Measurements from ENCODE around the gene ORC3. TPM values are rescaled to one million over a fixed set of nuclear protein-coding genes. Genes with fewer than 3 reads are reported as not detected.
"Not testable (repeated sequence)": the region's sequence is repeated elsewhere in the genome, so short reads cannot be mapped to it uniquely, and the experiment has no call there.

Gene ORC3
- total RNA-seq, 1 donor from 2014 or later: 33.6 TPM

DNA sequence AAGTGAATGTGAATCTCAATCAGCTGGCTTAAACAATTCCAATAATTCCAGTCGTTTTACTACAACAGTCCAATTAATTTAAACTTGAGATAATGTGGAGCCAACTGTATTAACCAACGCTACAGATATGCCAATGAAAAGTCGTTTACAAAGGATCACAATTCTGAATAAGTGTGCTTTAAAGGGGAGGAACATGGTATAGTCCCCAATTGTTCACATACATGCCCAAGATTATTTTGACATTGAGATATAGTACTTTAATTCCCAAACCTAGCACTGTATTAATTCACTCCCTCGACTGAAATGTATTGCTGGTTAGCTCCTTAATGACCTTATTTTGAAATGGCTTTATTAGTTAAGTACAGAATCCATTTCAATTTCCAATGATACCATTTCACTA lies 109.6 kb downstream of the ORC3 start:
- TF ChIP-seq, protein P1, sequence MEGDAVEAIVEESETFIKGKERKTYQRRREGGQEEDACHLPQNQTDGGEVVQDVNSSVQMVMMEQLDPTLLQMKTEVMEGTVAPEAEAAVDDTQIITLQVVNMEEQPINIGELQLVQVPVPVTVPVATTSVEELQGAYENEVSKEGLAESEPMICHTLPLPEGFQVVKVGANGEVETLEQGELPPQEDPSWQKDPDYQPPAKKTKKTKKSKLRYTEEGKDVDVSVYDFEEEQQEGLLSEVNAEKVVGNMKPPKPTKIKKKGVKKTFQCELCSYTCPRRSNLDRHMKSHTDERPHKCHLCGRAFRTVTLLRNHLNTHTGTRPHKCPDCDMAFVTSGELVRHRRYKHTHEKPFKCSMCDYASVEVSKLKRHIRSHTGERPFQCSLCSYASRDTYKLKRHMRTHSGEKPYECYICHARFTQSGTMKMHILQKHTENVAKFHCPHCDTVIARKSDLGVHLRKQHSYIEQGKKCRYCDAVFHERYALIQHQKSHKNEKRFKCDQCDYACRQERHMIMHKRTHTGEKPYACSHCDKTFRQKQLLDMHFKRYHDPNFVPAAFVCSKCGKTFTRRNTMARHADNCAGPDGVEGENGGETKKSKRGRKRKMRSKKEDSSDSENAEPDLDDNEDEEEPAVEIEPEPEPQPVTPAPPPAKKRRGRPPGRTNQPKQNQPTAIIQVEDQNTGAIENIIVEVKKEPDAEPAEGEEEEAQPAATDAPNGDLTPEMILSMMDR (conservative IDR thresholded peaks at IDR 0.05): no peak
- H3K36me3 Mint-ChIP-seq: peaks cover 15% of the 10 kb centered on the region
- peaks cover 33% of the 10 kb centered on the region for H3K4me1 Mint-ChIP-seq (ENCODE audit: unreplicated experiment)
- no peaks in the 10 kb centered on the region for H3K27me3 Mint-ChIP-seq
- H3K4me3 Mint-ChIP-seq: peak overlapping the region; percentile 94
- peak overlapping the region; percentile 95 for H3K27ac Mint-ChIP-seq
- H3K9me3 Mint-ChIP-seq: no peaks in the 10 kb centered on the region
- no peak for DNase-seq (ENCODE audit: extremely low spot score, unreplicated experiment)

DNA sequence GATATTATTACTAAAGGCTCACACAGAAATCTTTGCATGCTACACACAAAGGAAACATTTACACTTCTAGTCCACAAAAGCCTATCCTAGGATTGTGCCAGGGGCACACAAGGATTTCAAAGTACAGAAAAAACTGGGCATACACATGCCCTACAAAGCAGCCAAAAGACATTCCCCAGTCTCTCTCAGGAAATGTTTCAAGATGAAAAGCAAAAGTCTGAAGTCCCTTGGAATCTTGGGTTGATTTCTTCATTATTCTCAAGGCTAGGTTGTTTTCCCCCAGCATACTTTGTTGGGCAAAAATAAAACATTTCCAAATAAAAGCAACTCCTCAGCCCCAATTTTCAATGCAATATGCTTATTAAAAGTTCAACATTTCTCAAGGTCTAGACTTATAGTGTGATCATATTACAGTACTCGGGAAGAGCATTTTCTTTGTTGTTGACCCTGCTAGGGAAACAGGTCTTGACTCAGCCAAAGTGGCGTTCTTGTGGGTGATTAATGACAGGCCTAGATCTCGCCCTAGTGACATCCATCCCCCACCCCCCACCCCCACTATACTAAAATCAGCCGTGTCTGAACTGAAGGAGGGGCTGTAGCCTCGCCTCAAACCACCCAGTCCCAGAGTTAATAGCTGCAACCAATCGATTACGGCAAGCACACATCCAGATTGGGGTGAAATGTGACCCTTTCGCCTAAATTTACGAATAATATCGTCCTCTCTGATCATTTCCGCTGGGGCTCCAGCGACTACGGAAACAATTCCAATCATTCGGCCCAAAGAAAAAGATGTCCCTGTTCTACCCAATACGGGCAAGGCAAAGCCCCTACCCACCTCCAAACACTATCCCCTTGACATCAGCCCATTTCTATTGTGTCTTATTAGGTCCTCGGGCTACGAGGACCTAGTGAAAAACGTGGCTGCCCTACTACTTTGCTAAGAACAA lies 110.7 kb downstream of the ORC3 start:
- DNase-seq (ENCODE audit: extremely low spot score, unreplicated experiment): no peak
- Mint-ChIP-seq H3K4me3 (peak overlapping the region; percentile 94), H3K27me3 (no peaks in the 10 kb centered on the region), H3K27ac (peak overlapping the region; percentile 95), H3K9me3 (no peaks in the 10 kb centered on the region), H3K4me1 (ENCODE audit: unreplicated experiment) (peaks cover 29% of the 10 kb centered on the region), H3K36me3 (peaks cover 15% of the 10 kb centered on the region)
- TF ChIP-seq, protein P1 (conservative IDR thresholded peaks at IDR 0.05): no peak

DNA sequence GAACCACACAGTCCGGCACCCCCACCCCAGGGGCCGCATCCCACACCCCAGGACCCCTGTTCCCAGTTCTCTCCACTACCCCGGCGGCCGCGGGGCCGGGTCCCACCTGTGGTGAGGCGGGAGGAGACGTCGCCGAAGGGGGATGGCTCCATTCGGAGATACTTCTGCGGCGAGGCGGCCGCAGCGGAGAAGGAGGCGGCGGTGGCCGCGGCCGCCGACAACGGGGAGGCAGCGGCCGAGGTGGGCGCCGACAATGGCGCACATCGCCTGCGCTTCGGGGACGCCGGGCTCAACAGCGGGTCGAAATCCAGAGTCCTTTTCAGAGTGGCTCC lies 111.4 kb downstream of the ORC3 start:
- no peak for DNase-seq (ENCODE audit: extremely low spot score, unreplicated experiment)
- peaks cover 22% of the 10 kb centered on the region for H3K4me1 Mint-ChIP-seq (ENCODE audit: unreplicated experiment)
- TF ChIP-seq, protein P1 (conservative IDR thresholded peaks at IDR 0.05): no peak
- no peaks in the 10 kb centered on the region for H3K9me3 Mint-ChIP-seq
- H3K27ac Mint-ChIP-seq: peak overlapping the region; percentile 95
- H3K27me3 Mint-ChIP-seq: no peaks in the 10 kb centered on the region
- H3K36me3 Mint-ChIP-seq: peaks cover 15% of the 10 kb centered on the region
- peak overlapping the region; percentile 94 for H3K4me3 Mint-ChIP-seq

DNA sequence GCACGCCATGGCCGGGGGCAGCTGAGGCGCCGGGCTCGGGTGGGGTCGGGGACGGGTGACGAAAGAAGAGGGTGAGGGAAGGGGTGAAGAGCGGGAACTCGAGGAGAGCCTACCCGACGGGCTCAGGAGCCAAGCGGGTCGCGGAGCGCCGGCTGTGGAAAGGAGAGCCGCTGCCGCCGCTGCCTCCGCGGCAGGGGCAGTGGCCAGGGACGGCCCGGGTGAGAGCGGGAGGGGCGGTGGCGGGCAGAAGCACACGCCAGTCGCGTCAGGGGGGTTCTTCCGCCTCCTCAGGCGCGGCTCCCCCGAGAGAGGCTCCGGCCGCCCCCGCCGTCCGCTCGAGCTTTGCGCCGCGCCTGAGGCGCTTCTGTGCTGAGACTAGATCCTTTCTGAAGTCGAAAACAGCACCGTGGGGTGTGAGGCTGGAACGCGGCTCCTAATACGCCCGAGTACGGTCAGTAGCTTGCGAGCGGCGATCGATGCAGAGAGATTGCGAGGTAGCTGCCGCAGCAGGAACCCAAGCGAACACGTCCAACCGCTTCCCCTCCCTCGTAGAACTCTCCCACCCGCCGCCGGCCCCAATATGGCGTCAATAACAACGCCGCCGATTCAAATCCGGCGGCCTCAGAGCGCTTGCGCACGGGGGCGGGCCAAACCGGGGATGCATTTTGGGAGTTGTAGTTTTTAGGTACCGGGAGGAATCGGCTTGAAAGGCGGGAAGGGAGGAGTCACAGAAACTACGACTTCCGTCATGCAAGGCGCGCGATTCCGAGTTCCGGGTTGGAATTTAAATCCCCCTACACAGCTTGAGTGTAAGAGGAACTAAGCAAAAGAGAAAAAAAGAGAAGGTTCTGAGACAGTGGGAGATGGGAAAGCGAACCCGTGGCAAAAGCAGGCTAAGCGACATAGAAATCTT lies 112.0 kb downstream of the ORC3 start, which contains the start of gene AKIRIN2:
TSS of gene AKIRIN2 (minus strand) at position 558 of the 913 bp plus-strand sequence. CDS start at position 9, 549 bp downstream.
- Mint-ChIP-seq H3K36me3 (peaks cover 15% of the 10 kb centered on the region), H3K4me1 (ENCODE audit: unreplicated experiment) (peaks cover 22% of the 10 kb centered on the region), H3K27me3 (no peaks in the 10 kb centered on the region), H3K9me3 (no peaks in the 10 kb centered on the region), H3K4me3 (peak within 1 kb of the TSS; percentile 94), H3K27ac (peak within 1 kb of the TSS; percentile 95)
- peak; percentile 97 for DNase-seq (ENCODE audit: extremely low spot score, unreplicated experiment)
- TF ChIP-seq, protein P1 (conservative IDR thresholded peaks at IDR 0.05): no peak

DNA sequence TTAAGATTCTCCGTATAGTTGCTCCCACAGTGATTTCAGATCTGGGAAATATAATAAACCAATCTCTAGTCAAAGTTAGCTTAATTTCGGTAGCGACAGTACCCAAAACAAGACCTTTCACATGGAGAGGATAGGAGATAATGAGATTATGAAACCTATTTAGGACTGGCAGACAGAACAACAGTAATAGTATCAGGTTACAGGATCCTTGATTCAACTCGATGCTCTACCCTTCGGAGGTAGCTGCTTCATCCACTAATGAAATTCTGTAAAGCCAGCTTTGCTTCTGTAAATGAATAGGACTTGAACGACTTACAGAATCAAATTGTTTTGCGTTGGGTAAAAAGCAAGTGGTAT lies 112.6 kb downstream of the ORC3 start:
- no peak for DNase-seq (ENCODE audit: extremely low spot score, unreplicated experiment)
- no peaks in the 10 kb centered on the region for H3K27me3 Mint-ChIP-seq
- TF ChIP-seq, protein P1 (conservative IDR thresholded peaks at IDR 0.05): no peak
- peak overlapping the region; percentile 95 for H3K27ac Mint-ChIP-seq
- peaks cover 19% of the 10 kb centered on the region for H3K4me1 Mint-ChIP-seq (ENCODE audit: unreplicated experiment)
- peaks cover 15% of the 10 kb centered on the region for H3K36me3 Mint-ChIP-seq
- no peaks in the 10 kb centered on the region for H3K9me3 Mint-ChIP-seq
- peak overlapping the region; percentile 94 for H3K4me3 Mint-ChIP-seq

DNA sequence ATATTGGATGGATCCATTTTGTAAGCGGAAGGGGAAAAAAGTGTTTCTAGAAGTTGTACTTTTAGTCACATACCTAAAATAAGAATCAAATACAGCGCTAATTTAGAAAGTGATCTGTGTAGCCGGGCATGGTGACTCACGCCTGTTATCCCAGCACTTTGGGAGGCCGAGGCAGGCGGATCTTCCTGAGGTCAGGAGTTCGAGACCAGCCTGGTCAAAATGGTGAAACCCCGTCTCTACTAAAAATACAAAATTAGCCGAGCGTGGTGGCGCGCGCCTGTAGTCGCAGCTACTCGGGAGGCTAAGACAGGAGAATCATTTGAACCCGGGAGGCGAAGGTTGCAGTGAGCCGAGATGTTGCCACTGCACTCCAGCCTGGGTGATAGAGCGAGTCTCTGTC lies 113.1 kb downstream of the ORC3 start:
- H3K4me1 Mint-ChIP-seq (ENCODE audit: unreplicated experiment): peaks cover 15% of the 10 kb centered on the region
- not testable (repeated sequence) for DNase-seq (ENCODE audit: extremely low spot score, unreplicated experiment); H3K9me3 Mint-ChIP-seq; H3K27me3 Mint-ChIP-seq
- peak overlapping the region; percentile 95 for H3K27ac Mint-ChIP-seq
- H3K36me3 Mint-ChIP-seq: peaks cover 12% of the 10 kb centered on the region
- peak overlapping the region; percentile 94 for H3K4me3 Mint-ChIP-seq
